Measurements from ENCODE around the gene UPF2. TPM values are rescaled to one million over a fixed set of nuclear protein-coding genes. Genes with fewer than 3 reads are reported as not detected.

UPF2 gene
- total RNA-seq (ENCODE audit: low replicate concordance): 18.3 and 25.5 TPM in 2 replicates

- H3K4me3 ChIP-seq (ENCODE audit: low read depth, low read length): peak within 1 kb of the TSS; percentile 95
- peak; percentile 99 for DNase-seq (ENCODE audit: low read depth)
- TF ChIP-seq CTCF (IDR thresholded peaks at IDR 0.05; ENCODE audit: insufficient read depth, low read length): no peak
These were observed at the start of gene UPF2 for GRCh38 chr10:12042797-12043651. Gene UPF2 (minus strand): TSS chr10:12042809. CDS start chr10:12035423, 7,386 bp downstream.

- TF ChIP-seq CTCF (IDR thresholded peaks at IDR 0.05; ENCODE audit: insufficient read depth, low read length): no peak
- H3K4me3 ChIP-seq (ENCODE audit: low read depth, low read length): no peak overlapping the region
- DNase-seq (ENCODE audit: low read depth): no peak
These were observed 48.8 kb upstream of the UPF2 start for GRCh38 chr10:12091421-12091820.

- no peak for TF ChIP-seq CTCF (IDR thresholded peaks at IDR 0.05; ENCODE audit: insufficient read depth, low read length)
- H3K4me3 ChIP-seq (ENCODE audit: low read depth, low read length): no peak overlapping the region
- no peak for DNase-seq (ENCODE audit: low read depth)
These were observed 46.3 kb upstream of the UPF2 start for GRCh38 chr10:12088919-12089318.

GRCh38 chr10:12081879-12082557, 39.4 kb upstream of the UPF2 start:
- no peak overlapping the region for H3K4me3 ChIP-seq (ENCODE audit: low read depth, low read length)
- no peak for TF ChIP-seq CTCF (IDR thresholded peaks at IDR 0.05; ENCODE audit: insufficient read depth, low read length)
- peak; percentile 78 for DNase-seq (ENCODE audit: low read depth)

- DNase-seq (ENCODE audit: low read depth): no peak
- no peak for TF ChIP-seq CTCF (IDR thresholded peaks at IDR 0.05; ENCODE audit: insufficient read depth, low read length)
- no peak overlapping the region for H3K4me3 ChIP-seq (ENCODE audit: low read depth, low read length)
These were observed 38.9 kb upstream of the UPF2 start for GRCh38 chr10:12081470-12081869.

GRCh38 chr10:12077580-12078180, 35.1 kb upstream of the UPF2 start:
- no peak overlapping the region for H3K4me3 ChIP-seq (ENCODE audit: low read depth, low read length)
- no peak for DNase-seq (ENCODE audit: low read depth)
- TF ChIP-seq CTCF (IDR thresholded peaks at IDR 0.05; ENCODE audit: insufficient read depth, low read length): no peak

Data from fibroblast of the aortic adventitia (primary cell).